Activated naive CD8-positive, alpha-beta T cell treated with anti-CD3 and anti-CD28 coated beads, Interleukin-2, amount 50 U/mL, for 24 hours (primary cell): ENCODE results near the gene WIZ.
A peak's percentile ranks its signal among the peaks of the same experiment; 100 is the strongest.

ENCODE experiments used
- ATAC-seq: fragments of 150-1000 bp; cut with Tn5 transposase; one replicate; pipeline ENCODE4 v1.10.0; 2021
- DNase-seq: peaks from one replicate; pipeline ENCODE4 v3.0.0; 2021
- H3K27ac Mint-ChIP-seq: one replicate; pipeline ENCODE4 v1.8.0; 2021; ENCODE audit warnings: mild to moderate bottlenecking, mixed read lengths
- H3K27me3 Mint-ChIP-seq: one replicate; pipeline ENCODE4 v1.8.0; 2021; ENCODE audit warnings: mixed read lengths
- H3K36me3 Mint-ChIP-seq: one replicate; pipeline ENCODE4 v1.8.0; 2021; ENCODE audit warnings: low read depth, mixed read lengths
- H3K4me1 Mint-ChIP-seq: one replicate; pipeline ENCODE4 v1.8.0; 2021; ENCODE audit warnings: mixed read lengths
- H3K4me3 Mint-ChIP-seq: one replicate; pipeline ENCODE4 v1.8.0; 2021; ENCODE audit warnings: mild to moderate bottlenecking, moderate library complexity, mixed read lengths
- H3K9me3 Mint-ChIP-seq: one replicate; pipeline ENCODE4 v1.8.0; 2021; ENCODE audit warnings: mixed read lengths

Gene WIZ

GRCh38 chr19:15379083-15379998 lies 70.4 kb downstream of the WIZ start, which contains the start of gene AKAP8:
AKAP8 (minus strand) TSS chr19:15379787; CDS start chr19:15379731, 56 bp downstream.
- peaks cover 2% of the 10 kb centered on the region for H3K27me3 Mint-ChIP-seq
- H3K9me3 Mint-ChIP-seq = no peaks in the 10 kb centered on the region
- peaks cover 48% of the 10 kb centered on the region for H3K4me1 Mint-ChIP-seq
- H3K36me3 Mint-ChIP-seq = peaks cover 20% of the 10 kb centered on the region
- peak within 1 kb of the TSS; percentile 95 for H3K4me3 Mint-ChIP-seq
- DNase-seq = peak; percentile 97
- H3K27ac Mint-ChIP-seq = peak within 1 kb of the TSS; percentile 99
- peak; percentile 92 for ATAC-seq

GRCh38 chr19:15378534-15379082 lies 71.1 kb downstream of the WIZ start:
- peaks cover 20% of the 10 kb centered on the region for H3K36me3 Mint-ChIP-seq
- H3K27me3 Mint-ChIP-seq = peaks cover 2% of the 10 kb centered on the region
- ATAC-seq = no peak
- peak overlapping the region; percentile 95 for H3K27ac Mint-ChIP-seq
- H3K4me1 Mint-ChIP-seq = peaks cover 48% of the 10 kb centered on the region
- H3K4me3 Mint-ChIP-seq = peak overlapping the region; percentile 95
- peak; percentile 58 for DNase-seq
- no peaks in the 10 kb centered on the region for H3K9me3 Mint-ChIP-seq

GRCh38 chr19:15374796-15375440 lies 74.8 kb downstream of the WIZ start:
- peaks cover 28% of the 10 kb centered on the region for H3K36me3 Mint-ChIP-seq
- no peak overlapping the region for H3K27ac Mint-ChIP-seq
- no peaks in the 10 kb centered on the region for H3K9me3 Mint-ChIP-seq
- DNase-seq = no peak
- ATAC-seq = no peak
- H3K27me3 Mint-ChIP-seq = peaks cover 2% of the 10 kb centered on the region
- peaks cover 33% of the 10 kb centered on the region for H3K4me1 Mint-ChIP-seq
- H3K4me3 Mint-ChIP-seq = no peak overlapping the region

- H3K9me3 Mint-ChIP-seq = no peaks in the 10 kb centered on the region
- H3K36me3 Mint-ChIP-seq = peaks cover 31% of the 10 kb centered on the region
- no peaks in the 10 kb centered on the region for H3K27me3 Mint-ChIP-seq
- H3K4me1 Mint-ChIP-seq = peaks cover 31% of the 10 kb centered on the region
- no peak overlapping the region for H3K27ac Mint-ChIP-seq
- ATAC-seq = no peak
- H3K4me3 Mint-ChIP-seq = no peak overlapping the region
- no peak for DNase-seq
Observed at GRCh38 chr19:15374105-15374651, 75.6 kb downstream of the WIZ start.

- Mint-ChIP-seq H3K9me3 (no peaks in the 10 kb centered on the region), H3K4me1 (peaks cover 31% of the 10 kb centered on the region), H3K4me3 (no peak overlapping the region), H3K36me3 (peaks cover 32% of the 10 kb centered on the region), H3K27ac (no peak overlapping the region), H3K27me3 (no peaks in the 10 kb centered on the region)
- no peak for DNase-seq
- ATAC-seq = no peak
Observed at GRCh38 chr19:15373644-15374043, 76.1 kb downstream of the WIZ start.

GRCh38 chr19:15372891-15373301 lies 76.9 kb downstream of the WIZ start:
- no peak for ATAC-seq
- H3K36me3 Mint-ChIP-seq = peaks cover 27% of the 10 kb centered on the region
- H3K9me3 Mint-ChIP-seq = no peaks in the 10 kb centered on the region
- H3K27ac Mint-ChIP-seq = no peak overlapping the region
- no peak overlapping the region for H3K4me3 Mint-ChIP-seq
- DNase-seq = no peak
- H3K27me3 Mint-ChIP-seq = no peaks in the 10 kb centered on the region
- peaks cover 25% of the 10 kb centered on the region for H3K4me1 Mint-ChIP-seq

- Mint-ChIP-seq H3K4me1 (peaks cover 21% of the 10 kb centered on the region), H3K27ac (peak overlapping the region; percentile 49), H3K9me3 (no peaks in the 10 kb centered on the region), H3K4me3 (no peak overlapping the region), H3K27me3 (no peaks in the 10 kb centered on the region), H3K36me3 (peaks cover 24% of the 10 kb centered on the region)
- DNase-seq (no peak), ATAC-seq (no peak)
Observed at GRCh38 chr19:15372470-15372869, 77.3 kb downstream of the WIZ start.

- Mint-ChIP-seq H3K27me3 (no peaks in the 10 kb centered on the region), H3K36me3 (peaks cover 22% of the 10 kb centered on the region), H3K4me1 (peaks cover 15% of the 10 kb centered on the region), H3K27ac (no peak overlapping the region), H3K9me3 (no peaks in the 10 kb centered on the region), H3K4me3 (no peak overlapping the region)
- no peak for DNase-seq
- ATAC-seq = no peak
Observed at GRCh38 chr19:15371786-15372380, 77.9 kb downstream of the WIZ start.

- no peak overlapping the region for H3K27ac Mint-ChIP-seq
- DNase-seq (no peak), ATAC-seq (no peak)
- no peaks in the 10 kb centered on the region for H3K9me3 Mint-ChIP-seq
- H3K27me3 Mint-ChIP-seq = no peaks in the 10 kb centered on the region
- peaks cover 27% of the 10 kb centered on the region for H3K36me3 Mint-ChIP-seq
- no peak overlapping the region for H3K4me3 Mint-ChIP-seq
- peaks cover 9% of the 10 kb centered on the region for H3K4me1 Mint-ChIP-seq
Observed at GRCh38 chr19:15371119-15371518, 78.6 kb downstream of the WIZ start.
